Activated CD4-positive, alpha-beta T cell treated with anti-CD3 and anti-CD28 coated beads, Interleukin-2, amount 50 U/mL, for 16 hours (primary cell): Measurements from ENCODE around the gene AFG1L.
"Not testable (repeated sequence)": the region's sequence is repeated elsewhere in the genome, so short reads cannot be mapped to it uniquely, and the experiment has no call there.

Experiments used
- DNase-seq: peaks from one replicate; pipeline ENCODE4 v3.0.0-alpha.2; 2020

The AFG1L gene

DNA sequence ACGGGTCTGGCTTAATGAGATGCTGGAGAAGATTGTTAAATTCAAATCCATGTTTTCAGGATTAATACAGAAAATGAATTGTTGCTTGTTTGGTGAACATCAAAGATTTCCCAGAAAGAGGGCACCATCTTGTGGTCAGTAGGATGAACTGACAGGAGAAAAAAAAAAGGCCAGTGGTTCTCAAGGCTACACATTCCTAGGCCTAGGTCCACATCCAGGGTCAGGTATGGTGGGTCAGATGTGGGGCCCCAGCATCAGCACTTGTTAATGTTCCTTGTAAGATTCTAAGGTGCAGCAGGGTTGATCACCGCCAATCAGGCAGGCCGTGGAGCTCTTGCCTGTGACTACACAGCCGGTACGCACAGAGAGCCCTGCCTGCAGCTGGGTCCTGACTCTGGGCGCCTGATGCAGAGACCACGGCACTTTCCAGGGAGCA lies 231.9 kb downstream of the AFG1L start:
- DNase-seq, result peak; percentile 8

DNA sequence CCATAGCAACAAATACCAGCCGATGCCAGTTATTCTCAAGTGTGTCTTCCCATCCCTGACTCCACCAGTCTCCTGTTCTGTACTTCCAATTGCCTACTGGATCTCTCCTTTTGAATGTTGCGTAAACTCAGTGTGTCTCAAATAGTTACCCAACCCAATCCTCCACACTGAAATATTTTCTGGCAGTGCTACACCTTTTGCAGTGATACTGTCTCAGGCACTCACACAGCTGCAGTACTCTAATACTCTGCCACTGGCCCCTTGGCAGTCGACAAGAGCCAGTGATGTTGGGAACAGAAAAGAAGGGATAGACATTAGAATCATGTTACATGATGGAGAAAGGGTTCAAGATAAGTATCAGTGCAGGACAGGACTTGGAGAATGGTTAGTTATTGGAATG lies 234.0 kb downstream of the AFG1L start:
- no peak for DNase-seq

DNA sequence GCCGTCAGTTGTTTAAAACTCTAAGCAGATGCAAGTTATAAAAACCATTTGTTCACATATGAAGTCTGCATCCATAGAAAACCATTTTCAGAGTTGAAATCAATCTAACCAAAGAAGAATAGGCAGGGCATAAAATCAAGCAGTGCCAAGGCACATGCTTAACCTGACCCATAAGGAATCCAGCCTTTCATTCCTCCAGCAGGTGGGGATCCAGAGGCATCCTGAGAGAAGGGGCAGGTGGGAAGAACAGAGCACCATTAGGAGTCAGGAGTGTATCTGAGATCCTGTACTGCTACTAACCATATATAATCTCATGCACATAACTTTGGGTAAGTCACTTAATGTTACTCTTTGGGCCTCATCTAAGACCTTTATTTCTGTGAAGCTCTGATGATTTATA lies 236.5 kb downstream of the AFG1L start:
- no peak for DNase-seq

DNA sequence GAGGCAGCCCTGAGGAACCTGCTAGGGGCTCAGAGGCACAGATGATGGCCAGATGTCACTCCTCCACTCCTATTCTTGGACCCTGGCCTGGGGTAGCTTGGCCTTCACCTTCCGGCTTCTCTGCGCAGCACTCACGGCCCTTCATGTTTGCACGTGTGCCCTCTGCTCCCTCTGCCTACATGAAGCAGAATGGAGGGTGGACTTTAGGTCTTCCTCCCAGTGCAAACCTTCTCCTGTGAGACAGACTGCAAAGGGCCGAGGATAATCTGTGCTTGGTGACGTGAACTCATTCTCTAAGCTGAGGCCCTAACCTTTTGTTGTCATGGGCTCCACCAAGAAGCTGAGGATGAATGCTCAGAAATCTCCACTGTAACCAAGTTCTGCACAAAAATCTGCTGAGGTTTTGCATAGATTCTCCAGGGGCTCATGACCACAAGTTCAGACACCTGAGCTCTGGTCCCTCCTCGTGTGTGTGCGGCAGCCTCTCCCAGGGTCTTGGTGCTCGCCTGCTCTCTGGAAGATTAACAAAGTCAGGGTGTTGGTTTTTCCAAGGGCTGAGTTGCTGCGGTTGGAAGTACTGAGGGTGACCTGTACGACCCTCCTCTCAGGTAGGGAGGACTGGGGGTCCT lies 240.4 kb downstream of the AFG1L start:
- DNase-seq, result no peak

DNA sequence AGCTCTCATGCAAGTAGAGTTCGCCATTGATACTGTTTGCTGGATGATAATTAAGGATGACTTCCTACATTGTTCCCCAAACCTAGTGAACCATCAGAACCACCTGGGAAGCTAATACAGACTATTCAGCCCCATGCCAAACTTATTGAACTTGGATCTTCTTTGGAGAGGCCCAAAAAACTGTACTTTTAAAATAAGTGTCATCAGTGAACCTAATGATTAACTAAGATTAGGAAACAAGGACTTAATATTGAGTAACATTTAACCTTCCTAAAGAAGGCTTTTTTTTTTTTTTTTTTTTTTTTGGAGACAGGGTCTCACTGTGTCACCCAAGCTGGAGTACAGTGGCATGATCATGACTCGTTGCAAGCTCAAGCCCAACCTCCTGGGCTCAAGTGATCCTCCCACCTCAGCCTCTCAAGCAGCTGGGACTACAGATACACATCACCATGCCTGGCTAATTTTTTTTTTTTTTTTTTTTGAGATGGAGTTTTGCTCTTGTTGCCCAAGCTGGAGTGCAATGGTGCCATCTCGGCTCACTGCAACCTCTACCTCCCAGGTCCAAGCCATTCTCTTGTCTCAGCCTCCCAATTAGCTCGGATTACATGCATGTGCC lies 241.2 kb downstream of the AFG1L start:
- DNase-seq, result not testable (repeated sequence)

DNA sequence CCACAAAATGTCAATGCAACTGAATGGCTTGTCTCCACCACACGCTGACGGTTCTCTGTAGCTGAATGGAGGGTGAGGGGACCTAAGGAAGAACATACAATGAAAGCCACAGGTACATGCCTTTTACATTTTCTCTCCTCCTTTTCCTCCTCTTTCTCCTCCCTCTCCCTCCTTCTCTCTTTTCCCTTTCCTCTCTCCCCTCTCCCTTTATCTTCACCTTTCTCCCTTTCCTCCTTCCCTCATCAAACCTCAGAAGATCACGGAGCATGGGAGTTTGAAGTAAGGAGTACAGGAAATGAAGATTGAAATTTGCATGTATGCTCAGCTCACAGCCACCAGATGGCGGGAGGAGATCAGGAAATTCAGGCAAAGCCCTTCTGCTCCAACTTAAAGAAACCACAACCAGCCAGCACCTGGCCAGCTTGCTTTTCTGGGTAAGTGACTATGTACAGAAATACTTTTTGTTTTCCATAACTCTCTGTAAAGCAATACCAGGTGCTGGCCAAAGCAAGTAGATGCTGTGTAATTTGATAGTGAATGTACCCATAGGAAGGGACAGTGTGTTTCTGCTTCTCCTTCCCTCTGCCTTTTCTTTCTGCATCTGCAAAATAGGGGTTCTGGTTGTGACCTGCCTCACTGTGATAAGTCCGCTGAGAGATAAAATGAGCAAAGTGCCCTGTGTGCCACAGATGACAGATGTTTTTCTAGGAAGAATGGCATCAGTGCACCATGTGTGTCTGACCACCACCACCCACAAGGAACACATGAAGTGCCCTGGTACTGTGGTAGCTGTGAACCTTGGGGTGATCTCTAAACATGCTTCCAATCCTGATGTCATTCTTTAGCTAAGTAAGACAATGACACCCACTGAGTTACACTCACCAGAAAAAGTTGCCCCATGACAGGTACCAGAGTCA lies 247.2 kb downstream of the AFG1L start:
- DNase-seq, result peak; percentile 68

DNA sequence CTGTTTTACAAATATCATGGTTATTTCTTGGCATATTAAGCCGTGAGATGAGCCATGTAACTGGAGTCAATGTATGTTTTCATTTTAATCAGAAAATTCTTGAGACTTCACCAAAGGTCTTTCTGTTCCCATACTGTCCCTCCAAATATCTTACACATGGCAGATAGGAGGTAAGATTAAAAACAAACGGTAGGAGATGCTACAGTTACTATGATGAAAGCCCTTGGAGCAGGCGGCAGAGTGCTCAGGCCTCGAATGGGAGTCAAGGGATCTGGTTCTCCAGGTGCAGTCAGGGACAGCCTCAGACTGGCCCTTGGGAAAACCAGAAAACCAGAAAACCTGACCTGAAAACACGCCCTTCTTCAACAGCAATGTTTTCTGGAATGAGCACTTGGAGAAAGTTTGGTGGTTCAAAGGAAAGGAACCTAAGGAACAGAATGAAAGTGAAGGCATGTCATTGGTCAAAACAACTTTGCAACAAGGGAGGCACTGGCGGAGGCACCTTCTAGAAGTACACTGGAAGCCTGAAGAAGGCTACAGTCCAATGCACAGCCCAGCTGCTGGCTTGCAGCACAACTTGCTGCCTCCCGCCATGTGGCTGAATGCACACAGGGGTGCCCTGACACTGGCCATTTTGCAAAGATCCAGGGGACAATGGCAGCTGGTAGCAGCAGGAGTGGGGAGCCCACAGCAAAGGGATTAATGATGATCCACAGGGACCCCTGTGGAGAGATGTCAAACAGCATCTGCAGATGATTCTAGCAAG lies 248.5 kb downstream of the AFG1L start:
- DNase-seq, result no peak

DNA sequence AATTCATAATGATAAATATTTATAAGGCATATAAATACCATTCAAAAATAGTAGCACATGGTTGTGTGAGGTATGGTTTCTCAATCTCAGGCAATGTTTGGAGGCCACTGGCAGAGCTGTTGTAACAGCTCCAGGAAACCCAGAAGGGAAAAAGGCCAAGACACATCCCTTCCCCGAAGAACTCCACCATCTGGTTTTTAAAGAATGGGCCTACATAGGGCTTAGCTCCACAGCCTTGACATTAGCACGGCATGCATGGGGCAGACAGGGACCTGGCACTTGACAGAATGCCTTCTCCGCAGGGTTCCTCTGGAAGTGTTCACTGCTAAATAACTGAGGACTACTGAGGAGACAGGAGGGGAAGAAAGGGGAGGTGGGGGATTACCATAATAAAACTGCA lies 249.8 kb downstream of the AFG1L start:
- DNase-seq, result no peak

DNA sequence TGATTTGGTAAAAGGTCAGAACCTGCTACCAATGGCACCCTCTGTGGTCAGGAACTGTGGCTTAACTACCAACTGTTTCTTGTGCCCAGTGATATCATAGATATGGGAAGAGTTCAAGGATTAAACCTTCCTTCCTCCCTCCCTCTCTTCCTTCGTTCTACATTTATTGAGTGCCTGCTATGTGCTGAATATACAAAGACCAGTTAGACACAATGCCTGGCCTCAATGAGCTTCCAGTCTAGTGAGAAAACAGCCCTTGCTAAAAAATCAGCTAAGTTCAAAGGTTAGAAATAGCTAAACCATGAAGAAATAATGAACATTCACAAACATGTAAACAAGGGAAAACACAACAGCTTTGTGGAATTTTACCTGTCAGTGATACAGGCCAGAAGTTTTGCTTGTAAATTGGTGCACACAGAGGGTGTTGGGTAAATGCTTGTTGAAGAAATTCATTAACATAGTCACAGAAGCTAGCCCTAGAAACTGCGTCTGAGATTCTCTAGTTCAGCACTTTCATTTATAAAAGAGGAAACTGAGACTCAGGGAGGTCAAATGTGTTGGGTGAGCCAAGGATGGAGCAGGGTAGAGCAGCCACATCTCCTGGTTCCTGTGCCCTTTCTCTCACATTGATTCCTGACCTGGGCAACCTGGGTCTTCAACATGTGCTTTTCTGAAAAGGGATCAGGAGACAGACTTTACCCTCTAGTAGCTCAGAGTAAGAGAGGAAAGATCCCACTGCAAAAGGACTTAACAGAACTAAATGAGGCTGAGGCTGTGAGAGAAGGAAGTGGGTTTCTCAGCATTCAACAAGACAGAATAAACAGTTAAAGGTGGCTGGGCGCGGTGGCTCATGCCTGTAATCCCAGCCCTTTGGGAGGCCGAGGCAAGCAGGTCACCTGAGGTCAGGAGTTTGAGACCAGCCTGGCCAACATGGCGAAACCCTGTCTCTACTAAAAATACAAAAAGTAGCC lies 251.5 kb downstream of the AFG1L start:
- DNase-seq, result no peak

DNA sequence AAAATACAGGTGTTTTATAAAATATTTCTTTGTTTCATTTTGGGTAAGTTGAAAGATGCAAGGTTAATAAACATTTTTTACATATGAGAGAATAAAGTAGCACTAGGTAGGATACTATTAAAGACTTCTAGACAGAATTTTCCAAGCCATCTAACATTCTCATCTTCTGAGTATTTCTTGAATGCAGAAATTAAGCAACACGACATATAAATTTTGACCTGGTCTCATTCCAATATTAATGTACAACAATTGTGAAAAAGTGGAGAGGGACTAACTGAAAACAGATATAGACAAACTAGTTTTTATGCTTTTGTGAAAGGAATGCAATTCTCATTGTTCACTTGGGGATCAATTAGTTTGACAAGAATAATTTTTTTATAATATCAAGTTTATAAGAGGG lies 254.4 kb downstream of the AFG1L start:
- DNase-seq, result no peak

DNA sequence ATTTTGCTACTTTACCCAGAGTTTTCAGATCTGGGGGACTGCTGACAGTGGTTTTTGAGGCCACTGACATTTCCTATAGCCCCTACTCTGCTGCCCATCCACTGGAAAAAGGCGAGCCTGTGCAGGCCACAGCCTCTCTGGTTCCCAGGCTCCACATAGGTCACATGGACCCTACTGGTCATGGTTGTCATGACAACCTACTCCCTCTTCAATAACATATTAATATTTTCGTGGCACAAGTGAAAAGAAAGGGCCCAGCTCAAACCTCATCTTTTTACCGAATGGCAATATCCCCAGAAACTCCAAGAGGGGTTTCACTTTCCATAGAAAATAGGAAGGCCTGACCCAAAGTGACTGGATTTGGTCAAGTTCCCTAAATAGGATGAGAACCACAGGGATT lies 254.9 kb downstream of the AFG1L start:
- no peak for DNase-seq

DNA sequence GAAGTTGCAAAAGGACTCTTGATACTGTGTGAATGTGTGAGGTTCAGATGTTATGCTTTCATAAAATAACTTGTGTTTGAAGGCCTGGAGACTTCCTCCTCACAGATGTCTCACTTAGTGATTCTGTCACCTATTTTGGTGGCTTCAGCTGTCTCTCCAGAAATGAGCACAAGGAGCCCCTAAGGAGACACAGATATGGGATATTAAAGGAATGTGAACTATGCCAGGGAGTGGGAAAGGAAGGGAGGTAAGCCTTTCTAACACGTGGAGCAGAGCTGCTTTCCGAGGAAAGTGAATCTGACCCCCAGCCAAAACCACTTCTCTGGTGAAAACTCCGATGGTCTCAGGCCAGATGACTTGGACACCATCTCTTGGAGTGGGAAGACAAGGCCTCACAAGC lies 255.4 kb downstream of the AFG1L start:
- no peak for DNase-seq

DNA sequence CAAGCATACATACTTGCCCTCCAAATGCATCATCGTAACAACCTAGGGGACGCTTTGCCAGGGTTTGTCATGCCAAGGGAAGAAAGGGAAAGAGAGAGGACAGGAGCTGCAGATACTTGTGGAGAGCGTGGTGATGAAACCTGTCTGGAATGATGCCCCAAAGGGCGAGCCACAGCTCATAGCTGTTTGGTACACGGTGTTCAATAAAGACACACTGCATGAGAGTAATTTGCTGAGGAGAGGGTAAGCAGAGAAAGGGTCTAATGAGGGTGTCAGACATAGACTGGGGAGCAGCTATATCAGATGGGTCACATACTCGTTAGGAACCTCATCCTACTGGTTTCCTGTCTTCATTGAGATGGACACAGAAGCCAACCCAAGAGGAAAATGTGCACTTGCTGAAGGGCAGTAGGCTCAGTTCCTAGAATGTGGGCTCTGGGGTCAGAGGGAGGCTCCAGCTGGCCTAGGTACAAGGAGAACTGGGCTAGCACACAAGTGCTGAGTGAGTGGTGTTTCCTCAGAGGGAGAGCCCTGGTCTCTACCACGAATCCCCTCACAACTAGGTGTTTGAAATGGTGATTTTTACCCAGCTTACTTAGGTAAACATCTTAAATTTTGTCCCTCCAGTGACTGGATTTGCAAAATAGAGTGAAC lies 260.7 kb downstream of the AFG1L start:
- no peak for DNase-seq

DNA sequence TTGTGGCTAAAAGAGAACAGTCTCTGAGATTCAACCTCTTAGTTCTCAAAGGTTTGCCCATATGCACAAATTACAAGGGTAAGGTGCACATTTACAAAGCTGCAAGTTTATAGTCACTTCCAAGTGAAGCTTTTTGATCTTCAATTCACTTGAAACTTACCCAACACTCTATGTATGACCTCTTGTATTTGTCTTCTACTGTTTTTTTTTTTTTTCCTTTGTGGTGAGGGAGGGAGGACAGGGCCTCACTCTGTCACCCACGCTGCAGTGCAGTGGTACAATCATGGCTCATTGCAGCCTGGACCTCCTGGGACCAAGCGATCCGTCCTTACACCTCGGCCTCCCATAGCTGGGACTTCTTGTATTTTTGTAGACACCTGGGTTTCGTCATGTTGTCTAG lies 261.4 kb downstream of the AFG1L start:
- no peak for DNase-seq

DNA sequence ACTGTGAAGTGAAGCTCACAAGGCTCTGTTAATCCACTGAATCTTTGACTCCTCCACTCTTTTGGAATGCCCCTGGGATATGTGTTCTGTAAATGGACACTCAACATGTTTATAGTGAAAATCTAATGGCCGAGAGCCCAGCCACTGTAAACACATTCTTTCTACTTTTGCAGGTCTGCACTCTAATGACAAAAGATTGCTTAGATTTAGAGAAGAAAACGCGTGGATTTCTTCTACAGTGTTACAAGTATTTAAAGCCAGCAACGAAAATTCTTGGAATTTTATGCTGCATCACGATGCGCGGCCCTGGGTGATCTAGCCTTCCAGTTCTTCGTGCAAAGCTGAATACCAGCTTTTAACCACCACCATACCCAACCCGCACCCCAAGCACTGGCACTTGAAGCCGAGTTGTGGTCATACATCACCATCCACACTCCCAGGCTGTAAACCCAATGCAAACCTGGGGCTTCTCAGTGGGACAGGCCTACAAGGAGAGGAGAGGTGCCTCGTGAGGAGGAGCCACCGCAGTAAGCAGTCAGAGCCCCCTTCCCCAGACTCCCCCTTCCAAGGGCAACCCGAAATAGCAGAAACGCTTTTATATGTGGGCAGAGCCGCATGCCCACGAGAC lies 262.1 kb downstream of the AFG1L start:
- no peak for DNase-seq

DNA sequence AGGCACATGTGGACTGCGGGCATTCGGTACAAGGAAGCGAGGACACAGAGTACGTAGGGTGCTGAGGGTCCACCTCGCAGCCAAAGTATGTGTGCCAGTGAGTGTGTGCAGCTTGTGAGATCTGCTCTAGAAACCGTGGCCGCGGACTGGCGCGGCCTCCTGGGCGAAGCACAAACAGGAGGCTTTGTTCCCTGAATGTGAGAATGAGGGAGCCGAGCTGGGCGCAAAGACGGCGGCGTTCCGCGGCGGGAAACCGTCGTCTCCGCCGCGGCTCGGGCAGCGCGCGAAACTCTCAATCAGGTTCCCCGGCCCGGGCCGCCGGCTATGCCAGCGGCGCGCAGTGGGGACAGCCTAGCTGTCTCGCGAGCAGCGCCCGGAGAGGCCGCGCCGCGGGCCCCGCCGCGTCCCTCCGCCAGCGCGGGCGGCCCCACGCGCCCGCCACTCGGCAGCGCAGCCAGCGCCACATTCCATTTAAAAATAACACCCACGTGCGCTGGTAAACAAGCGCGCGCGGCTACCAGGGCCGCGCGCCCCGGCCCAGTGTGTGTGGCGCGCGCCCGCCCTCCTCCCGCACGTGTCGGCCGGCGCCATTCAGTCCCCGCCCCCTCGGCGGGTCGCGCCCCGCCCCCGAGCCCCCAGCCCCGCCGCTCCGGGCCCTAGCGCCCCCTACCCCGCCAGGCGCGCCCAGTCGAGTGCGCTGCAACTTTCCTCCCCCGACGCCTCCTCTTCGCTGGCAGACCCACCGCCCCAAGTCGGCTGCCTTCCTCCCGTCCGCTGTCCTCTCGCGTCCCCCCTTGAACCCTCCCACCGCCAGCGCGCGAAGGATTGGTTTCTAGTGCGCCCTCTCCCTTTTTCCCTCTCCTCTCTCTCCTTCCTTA lies 262.9 kb downstream of the AFG1L start:
- DNase-seq, result peak; percentile 55

DNA sequence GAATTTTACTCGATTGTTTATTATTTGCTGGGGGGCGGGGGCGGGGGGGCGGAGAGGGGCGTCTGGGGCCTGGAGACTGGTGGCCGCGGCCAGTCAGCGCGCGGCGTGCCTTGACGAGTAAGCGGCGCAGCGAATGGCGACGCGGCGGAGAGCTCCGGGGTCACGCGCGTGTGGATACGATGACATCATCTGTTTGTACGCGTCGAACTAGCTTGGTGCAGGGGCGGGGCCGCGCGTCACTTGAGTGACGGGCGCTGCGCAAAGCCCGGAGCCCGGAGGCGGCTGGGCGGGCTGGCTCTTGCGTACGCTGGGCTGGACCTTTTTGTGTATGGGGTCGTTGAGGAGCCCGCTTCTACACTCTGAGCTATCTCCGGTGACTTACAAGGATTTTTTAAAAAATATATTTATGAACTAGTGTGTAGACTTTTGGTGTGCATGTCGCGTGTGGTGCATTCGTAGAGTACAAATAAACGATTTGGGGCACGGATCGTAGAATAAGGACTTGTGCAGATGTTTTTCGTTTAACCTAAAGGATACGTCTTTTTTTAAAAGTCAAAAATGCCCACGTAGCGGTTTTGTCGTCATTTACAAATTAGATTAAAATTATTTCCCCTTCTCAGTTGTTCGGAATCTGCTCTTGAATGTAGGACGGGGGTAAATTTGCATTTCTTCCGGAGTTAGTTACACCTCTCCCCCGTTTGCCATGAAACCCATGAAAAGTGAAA lies 263.7 kb downstream of the AFG1L start:
- DNase-seq, result peak; percentile 95

DNA sequence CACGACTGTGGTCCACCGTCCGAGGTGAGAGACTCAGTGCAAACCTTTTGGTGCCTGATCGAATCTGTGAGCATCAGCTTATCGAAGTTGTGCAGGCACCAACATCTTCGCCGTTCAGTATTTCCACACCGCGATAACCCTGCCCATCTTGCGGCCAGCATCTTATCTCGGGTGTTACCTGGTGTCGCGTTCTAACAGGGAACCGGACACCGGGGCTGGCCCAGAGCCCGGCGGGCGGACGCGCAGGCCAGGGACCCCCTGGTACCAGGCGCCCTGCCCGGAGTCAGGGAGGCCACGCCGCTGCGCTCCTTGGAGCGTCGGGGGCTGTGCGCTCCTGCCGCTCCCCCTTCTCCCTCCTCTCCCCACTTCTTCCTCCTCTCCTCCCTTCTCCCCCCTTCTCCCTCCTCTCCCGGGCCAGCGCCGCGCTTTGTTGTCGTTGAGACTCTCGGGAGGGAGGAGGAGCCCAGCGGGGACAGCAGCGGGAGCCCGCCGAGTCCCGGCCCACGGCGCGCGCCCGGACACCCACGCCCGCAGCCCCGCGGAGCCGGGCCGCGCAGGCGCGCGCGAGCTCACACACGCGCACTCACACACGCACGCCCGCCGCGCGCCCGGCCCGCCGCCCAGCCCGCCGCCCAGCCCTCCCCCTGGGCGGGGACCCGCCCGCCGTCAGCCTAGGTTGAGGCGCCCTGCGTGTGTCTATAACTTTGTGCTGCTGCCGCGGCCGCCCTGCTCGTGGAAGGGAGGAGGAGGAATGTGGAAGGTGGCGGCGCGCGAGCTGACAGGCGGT lies 264.4 kb downstream of the AFG1L start:
- peak; percentile 78 for DNase-seq
